GM04504 (cell line): ENCODE results near the gene CNTN5.
"Not testable (repeated sequence)": the region's sequence is repeated elsewhere in the genome, so short reads cannot be mapped to it uniquely, and the experiment has no call there.

ENCODE experiments used
- DNase-seq: peaks from one replicate; pipeline ENCODE4 v3.0.0-alpha.2; 2012; ENCODE audit warnings: low read depth

The CNTN5 gene

DNA sequence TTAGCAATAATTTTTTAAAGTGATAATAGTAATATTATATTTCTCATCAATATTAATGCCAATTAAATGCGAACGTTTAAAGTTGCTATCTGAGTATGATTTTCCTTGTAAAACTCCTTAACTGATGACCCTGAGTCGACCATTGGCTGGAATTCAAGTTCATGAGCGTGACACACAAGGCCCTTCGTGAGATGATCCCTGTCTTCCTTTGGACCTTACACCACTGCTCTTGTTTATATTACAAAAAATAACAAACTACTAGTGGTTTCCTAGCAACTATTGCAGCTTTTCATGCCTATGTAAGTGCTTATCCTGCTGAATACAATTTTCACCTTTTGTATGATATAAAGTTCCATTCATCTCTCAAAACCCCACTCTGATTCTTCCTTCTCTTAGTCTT lies 752.9 kb downstream of the CNTN5 start:
- DNase-seq, result no peak

GRCh38 chr11:99781074-99781473 lies 760.3 kb downstream of the CNTN5 start:
- DNase-seq, result no peak

DNA sequence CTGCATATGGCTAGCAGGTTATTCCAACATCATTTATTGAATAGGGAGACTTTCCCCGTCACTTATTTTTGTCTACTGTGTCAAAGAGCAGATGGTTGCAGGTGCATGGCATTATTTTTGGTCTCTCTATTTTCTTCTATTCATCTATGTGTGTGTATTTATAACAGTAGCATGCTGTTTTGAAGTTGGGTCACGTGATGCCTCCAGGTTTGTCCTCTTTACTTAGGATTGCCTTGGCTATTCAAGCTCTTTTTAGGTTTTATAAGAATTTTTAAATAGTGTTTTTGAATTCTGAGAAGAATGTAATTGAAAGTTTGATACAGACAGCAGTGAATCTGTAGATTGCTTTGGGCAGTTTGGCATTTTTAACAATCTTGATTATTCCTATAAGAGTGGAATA lies 770.6 kb downstream of the CNTN5 start:
- no peak for DNase-seq

- DNase-seq, result no peak
Observed at GRCh38 chr11:99795999-99796398, 775.2 kb downstream of the CNTN5 start.

GRCh38 chr11:99803501-99803900 lies 782.8 kb downstream of the CNTN5 start:
- no peak for DNase-seq

DNA sequence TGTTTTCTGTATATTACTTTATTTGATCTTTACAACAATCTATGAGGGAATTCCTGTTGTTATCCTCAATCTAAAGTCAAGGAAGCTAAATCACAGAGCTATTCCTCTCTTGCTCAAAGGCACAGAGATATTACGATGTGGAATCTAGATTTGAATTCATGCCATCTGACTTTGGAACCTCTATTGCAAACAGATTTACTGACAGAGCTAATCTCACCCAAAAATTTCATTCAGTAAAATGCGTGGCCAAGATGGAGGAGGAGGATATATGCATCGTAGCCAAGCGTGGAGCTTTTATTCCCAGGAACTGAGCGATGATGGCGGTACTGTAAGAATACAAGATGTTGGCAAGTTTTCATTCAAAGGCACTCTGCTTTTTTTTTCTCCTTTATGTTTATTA lies 791.8 kb downstream of the CNTN5 start:
- no peak for DNase-seq

DNA sequence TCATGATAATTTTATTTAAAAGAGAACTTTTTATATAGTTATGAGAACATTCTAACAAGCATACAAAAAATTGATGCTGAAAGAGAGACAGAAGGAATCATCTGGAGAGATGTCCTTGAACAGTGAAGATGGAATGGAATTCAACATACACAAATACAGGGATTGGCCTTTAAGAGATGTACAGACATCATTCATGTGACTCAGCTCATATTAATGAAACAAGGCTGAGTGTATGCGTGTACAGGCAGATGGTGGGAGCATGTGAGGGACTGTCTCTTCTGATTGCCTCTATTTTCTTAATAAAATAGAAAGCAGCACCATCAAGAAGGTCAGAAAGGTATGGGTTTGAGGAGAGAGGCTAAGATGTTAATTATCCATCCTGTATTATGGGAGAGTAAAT lies 793.3 kb downstream of the CNTN5 start:
- no peak for DNase-seq

DNA sequence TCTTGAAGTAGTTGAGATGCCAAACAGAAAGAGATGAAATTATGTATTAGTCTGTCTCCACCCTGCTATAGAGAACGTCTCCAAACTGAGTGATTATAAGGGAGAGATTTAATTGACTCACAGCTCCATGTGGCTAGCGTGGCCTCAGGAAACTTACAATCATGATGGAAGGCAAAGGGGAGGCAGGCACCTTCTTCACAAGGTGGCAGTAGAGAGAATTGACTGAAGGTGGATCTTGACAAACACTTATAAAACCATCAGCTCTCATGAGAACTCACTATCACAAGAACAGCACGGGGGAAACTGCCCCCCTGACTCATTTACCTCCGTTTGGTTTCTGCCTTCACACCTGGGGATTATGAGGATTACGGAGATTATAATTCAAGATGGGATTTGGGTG lies 794.0 kb downstream of the CNTN5 start:
- DNase-seq, result no peak

DNA sequence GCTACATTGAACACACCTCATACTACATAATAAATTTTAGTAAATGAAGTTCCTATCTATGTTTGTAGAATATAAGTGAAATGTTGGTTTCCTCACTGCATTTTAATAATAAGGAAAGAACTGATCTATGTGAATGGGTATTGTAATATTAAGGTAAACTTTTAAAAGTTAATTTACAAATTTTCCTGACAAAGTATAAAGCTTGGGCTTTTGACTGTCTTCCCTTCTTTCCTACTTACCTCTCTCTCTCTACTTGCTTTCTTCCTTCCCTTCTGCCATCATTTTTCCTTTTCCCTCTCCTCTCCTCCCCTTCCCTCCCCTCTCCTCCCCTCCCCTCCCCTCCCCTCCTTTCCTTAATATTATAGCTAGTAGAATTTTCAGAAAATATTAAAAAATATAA lies 798.2 kb downstream of the CNTN5 start:
- DNase-seq, result no peak

GRCh38 chr11:99822846-99823565 lies 802.3 kb downstream of the CNTN5 start:
- no peak for DNase-seq

DNA sequence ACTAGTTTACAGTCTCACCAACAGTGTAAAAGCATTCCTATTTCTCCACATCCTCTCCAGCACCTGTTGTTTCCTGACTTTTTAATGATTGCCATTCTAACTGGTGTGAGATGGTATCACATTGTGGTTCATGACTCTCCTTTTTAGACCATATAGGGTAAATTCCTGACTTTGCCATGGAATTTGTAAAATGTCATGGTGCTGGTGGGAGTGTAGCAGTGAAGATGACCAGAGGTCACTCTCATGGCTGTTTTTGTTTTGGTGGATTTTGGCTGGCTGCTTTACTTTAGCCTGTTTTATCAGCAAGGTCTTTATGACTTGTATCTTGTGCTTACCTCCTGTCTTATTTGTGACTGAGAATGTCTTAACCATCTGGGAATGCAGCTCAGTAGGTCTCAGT lies 816.0 kb downstream of the CNTN5 start:
- not testable (repeated sequence) for DNase-seq

DNA sequence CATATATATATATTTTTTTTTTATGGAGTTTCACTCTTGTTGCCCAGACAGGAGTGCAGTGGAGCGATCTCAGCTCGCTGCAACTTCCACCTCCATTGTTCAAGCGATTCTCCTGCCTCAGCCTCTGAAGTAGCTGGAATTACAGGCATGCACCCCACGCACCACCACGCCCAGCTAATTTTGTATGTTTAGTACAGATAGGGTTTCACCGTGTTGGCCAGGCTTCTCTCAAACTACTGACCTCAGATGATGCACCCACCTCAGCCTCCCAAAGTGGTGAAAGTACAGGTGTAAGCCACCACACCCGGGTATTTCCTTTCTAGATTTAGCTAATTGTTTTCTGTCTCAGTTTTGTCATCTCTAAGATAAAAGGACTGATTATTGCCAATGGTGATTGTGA lies 821.1 kb downstream of the CNTN5 start:
- DNase-seq, result no peak

GRCh38 chr11:99865951-99866350 lies 845.2 kb downstream of the CNTN5 start:
- DNase-seq, result no peak

DNA sequence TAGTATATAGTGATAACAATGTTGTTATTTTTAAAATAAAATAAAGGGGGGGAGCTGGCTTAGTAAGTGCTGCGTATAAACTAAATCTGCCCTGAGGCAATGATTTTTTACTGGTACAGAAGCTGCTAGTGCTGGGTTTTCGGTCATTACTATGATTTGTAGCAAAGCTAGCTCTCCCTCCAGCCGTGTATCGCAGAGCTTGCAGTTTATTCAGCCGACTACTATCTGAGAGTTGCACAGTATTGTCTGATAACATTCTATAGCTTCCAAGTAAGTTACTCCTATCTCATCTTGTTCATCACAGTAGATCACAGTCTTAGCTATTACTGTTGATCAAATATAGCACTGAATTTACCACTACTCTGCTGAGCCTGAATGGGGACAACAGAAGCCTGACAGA lies 860.9 kb downstream of the CNTN5 start:
- DNase-seq, result no peak

- no peak for DNase-seq
Observed at GRCh38 chr11:99884750-99885149, 864.0 kb downstream of the CNTN5 start.

GRCh38 chr11:99887481-99887880 lies 866.7 kb downstream of the CNTN5 start:
- no peak for DNase-seq

- no peak for DNase-seq
Observed at GRCh38 chr11:99893811-99894210, 873.1 kb downstream of the CNTN5 start.

DNA sequence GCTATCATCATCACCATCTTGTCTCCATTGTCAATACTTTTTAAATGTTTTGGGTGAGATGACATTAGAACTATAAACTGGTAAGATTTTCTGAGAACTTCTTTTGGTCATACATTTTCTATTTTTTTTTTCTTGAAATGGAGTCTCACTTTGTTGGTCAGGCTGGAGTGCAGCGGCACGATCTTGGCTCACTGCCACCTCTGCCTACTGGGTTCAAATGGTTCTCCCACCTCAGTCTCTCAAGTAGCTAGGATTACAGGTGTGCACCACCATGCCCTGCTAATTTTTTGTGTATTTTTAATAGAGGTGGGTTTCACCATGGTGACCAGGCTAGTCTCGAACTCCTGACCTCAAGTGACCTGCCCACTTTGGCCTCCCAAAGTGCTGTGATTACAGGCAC lies 880.4 kb downstream of the CNTN5 start:
- no peak for DNase-seq

- no peak for DNase-seq
Observed at GRCh38 chr11:99911116-99911515, 890.4 kb downstream of the CNTN5 start.

DNA sequence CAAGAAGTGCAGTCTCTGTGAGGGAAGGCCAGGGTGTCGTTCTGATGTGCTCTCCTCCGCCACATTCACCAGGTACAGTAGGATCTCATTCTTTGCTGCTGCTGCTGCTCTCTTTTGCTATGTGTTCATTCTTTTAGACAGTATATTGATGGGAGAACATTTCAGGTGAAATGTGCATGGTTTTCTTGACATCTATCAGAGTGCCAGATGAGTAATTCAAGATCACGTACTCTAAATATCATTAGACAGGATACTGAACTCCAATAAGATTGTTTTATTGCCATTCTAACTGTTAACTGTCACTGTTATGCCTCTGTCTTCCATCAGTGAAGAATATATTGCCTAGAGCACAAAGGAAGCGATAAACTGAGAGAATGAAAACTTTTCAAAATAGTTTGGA lies 895.3 kb downstream of the CNTN5 start:
- DNase-seq, result no peak

GRCh38 chr11:99918761-99919160 lies 898.0 kb downstream of the CNTN5 start:
- DNase-seq, result no peak

- DNase-seq, result no peak
Observed at GRCh38 chr11:99920956-99921355, 900.2 kb downstream of the CNTN5 start.

DNA sequence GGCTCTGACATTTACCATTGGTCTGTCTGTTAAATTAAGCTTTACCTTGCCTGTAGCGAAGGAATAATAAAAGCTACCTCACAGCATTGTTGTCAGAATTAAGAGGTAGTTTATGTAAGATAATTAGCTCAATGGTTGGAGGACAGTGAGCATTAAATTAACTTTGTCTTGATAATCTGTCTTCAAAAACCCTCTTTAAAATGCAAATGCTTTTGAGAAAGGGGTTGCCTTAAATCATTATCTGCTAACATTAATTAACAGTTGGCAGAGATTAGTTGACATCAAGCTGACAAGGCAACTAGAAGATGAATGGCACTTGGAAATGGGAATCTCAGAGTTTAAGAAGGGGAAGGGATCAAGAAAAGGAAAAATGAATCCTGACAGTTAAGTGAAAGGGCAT lies 905.2 kb downstream of the CNTN5 start:
- no peak for DNase-seq

- no peak for DNase-seq
Observed at GRCh38 chr11:99932684-99933083, 911.9 kb downstream of the CNTN5 start.

GRCh38 chr11:99934008-99934407 lies 913.3 kb downstream of the CNTN5 start:
- DNase-seq, result no peak
